GM21526 (cell line): Measurements from ENCODE around the gene ZNF112.

Source experiments
- ATAC-seq: cut with Tn5 transposase; IDR thresholded peaks from one replicate; pipeline ENCODE4 v1.9.1; 2021; ENCODE audit warnings: moderate library complexity; ENCODE audit not compliant: unreplicated experiment, low FRiP score

The ZNF112 gene

DNA sequence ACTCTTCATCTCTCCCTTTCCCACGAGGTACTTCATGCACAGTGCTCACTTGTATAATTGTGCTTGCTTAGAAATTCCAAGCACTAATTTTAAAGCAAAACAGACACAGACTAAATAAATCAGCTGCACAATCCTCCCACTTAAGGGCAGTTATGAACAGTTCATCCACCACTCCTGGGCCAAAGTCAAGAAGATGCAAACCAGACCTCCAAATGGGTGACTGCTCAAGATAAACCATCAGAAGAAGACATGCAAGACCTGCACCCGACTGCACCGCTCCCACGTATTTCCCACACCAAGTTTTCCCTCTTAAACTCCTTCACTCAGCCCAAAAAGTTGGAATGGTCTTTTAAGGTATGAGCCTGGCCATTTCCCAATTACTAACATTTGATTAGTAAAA lies 71.5 kb downstream of the ZNF112 start:
- no peak for ATAC-seq

DNA sequence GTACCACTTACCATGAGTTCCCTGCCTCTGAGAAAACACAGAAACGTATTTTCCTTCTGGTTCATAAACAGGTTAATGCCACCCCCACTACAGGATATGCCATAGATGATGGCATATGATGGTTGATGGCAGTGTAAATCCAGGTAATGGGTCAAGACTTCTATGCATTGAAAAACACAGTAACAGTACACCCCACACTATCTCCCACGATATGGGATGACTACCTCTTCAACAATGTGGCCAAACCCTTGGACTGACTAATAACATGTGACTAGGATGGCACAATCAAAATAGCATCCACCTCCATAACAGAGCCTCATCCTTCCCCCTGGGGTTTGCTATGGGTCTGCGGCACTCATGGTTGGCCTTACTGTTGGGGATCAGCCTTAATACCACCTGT lies 73.6 kb downstream of the ZNF112 start:
- ATAC-seq: no peak

DNA sequence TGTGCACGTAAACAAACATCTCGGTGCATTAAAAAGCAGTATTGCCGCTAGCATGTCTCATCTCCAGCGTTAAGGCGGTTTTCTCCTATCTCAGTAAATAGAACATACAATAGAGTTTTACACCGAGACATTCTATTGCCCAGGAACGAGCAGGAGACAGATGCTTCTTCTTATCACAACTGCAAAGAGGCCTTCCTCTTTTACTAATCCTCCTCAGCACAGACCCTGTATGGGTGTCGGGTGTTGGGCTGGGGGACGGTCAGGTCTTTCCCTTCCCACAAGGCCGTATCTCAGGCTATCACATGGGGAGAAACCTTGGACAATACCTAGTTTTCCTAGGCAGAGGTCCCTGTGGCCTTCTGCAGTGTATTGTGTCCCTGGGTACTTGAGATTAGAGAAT lies 75.6 kb downstream of the ZNF112 start:
- ATAC-seq: no peak

DNA sequence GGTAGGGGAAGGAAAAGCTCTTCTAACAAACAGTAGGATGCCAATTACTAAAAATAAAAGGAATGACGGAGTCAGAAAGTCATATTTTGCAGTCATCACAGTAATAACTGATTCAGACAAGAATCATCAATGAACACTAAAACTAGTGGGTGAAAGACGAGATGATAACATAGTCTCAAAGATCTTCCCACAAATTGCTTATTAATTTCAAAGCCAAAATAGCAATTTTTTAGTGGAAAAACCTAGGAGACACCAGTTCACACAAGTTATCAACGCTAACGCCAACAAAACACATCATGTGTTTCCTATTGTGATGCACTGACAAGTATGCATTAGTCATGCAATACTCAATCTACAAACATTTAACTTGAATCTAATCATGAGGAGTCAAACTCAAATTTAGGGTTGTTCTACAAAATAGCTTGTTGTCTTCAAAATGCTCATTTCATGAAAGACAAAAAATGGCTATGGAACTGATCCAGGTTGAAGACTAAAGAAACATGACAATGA lies 78.2 kb downstream of the ZNF112 start:
- ATAC-seq: no peak

DNA sequence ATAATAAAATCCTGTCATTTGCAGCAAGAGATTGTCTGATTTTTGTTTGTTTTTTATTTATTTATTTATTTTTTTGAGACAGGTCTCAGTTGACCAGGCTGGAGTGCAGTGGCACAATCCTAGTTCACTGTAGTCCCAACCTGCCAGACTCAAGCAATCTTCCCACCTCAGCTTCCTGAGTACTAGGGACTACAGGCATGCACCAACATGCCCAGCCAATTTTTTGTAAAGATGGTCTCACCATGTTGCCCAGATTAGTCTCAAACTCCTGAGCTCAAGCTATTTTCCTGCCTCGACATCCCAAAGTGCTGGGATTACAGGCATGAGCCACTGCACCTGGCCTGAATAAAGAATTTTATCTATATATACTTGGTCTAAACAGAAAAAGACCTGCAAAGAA lies 79.1 kb downstream of the ZNF112 start:
- ATAC-seq: no peak
